Right ventricle myocardium superior (tissue), 1 donor: ENCODE measurements around the gene HES4. TPM values are rescaled to one million over a fixed set of nuclear protein-coding genes. Genes with fewer than 3 reads are reported as not detected.

Experiments
- ATAC-seq: fragments of 200-7000 bp; cut with Tn5 transposase; one replicate; pipeline ENCODE4 v1.9.1; 2020; ENCODE audit warnings: mild to moderate bottlenecking; ENCODE audit not compliant: poor library complexity
- DNase-seq: peaks from one replicate; pipeline ENCODE4 v3.0.0-alpha.2; 2020
- intact Hi-C: fragments of 100-400 bp; cut with DNase I; formaldehyde crosslinking; loops from one replicate; pipeline ENCODE4 v1.11.2; 2022
- long read RNA-seq: library from polyadenylated mRNA; unstranded; transcript quantifications from one replicate; pipeline ENCODE4 v2.0.0, GENCODE V29; 2021
- total RNA-seq: library from RNA; stranded (reverse); fragmentation: NEBNext Ultra II Directional; extraction: Animal tissue kit (Norgen Biotek cat#: 25700); gene quantifications from one replicate; pipeline ENCODE4 v1.2.1, GENCODE V29; 2021
- donor health status: DM: no; HTN: yes; CAD: no; lungs with severe emphysema.

The HES4 gene, protein sequence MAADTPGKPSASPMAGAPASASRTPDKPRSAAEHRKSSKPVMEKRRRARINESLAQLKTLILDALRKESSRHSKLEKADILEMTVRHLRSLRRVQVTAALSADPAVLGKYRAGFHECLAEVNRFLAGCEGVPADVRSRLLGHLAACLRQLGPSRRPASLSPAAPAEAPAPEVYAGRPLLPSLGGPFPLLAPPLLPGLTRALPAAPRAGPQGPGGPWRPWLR
- 27.4 TPM for total RNA-seq
- long read RNA-seq, transcript HES4-201 (4 exons, 899 nt) = minor isoform, 19 of 93 reads
- long read RNA-seq, transcript HES4-203 (2 exons, 1,038 nt) = minor isoform, 32 of 93 reads
- long read RNA-seq, transcript HES4-202 (3 exons, 1,040 nt) = major isoform, 36 of 93 reads
- long read RNA-seq, partial matches to known transcripts = 4 of 93 reads
- long read RNA-seq, other reads (novel, unspliced or antisense) = 2 of 93 reads

DNA sequence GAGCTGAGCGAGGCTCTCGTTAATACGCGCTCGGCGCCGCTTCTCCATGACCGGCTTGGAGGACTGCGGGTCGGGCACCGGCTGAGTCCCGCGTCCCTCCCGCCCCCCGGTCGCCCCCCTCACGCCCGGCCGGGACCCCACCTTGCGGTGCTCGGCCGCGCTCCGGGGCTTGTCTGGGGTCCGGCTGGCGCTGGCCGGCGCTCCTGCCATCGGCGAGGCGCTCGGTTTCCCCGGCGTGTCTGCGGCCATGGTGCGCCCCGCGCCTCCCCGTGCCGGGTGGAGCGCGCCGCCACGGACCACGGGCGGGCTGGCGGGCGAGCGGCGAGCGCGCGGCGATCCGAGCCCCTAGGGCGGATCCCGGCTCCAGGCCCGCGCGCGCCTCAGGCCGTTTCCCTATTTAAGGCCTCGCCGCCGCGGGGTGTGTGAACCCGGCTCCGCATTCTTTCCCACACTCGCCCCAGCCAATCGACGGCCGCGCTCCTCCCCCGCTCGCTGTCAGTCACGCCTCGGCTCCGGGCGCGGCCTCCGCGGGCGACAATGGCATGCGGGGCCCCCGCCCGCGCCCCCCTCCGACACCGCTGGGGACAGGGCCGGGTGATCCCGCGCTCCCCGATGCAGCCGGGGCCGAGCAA is at the start of gene HES4:
Gene HES4 (minus strand): TSS at position 373 of the 632 bp plus-strand sequence. CDS start 124 bp downstream, at position 249.
- peak; percentile 77 for ATAC-seq
- intact Hi-C loops = no loop called here

DNA sequence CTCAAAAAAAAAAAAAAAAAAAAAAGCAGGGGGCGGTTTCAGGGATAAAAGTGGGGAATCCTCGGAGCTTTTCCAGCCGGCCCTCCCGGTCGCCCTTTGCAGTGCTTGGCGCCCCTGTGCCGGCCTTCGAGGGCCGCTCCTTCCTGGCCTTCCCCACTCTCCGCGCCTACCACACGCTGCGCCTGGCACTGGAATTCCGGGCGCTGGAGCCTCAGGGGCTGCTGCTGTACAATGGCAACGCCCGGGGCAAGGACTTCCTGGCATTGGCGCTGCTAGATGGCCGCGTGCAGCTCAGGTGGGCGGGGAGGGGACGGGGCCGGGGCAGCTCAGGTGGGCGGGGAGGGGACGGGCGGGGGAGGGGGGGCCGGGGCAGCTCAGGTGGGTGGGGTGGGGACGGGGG is 48.9 kb upstream of the HES4 start:
- no peak for ATAC-seq
- DNase-seq = no peak
- intact Hi-C loops = no loop called here

More for the DNA sequence above, at the start of gene HES4:
- DNase-seq = peak; percentile 96

DNA sequence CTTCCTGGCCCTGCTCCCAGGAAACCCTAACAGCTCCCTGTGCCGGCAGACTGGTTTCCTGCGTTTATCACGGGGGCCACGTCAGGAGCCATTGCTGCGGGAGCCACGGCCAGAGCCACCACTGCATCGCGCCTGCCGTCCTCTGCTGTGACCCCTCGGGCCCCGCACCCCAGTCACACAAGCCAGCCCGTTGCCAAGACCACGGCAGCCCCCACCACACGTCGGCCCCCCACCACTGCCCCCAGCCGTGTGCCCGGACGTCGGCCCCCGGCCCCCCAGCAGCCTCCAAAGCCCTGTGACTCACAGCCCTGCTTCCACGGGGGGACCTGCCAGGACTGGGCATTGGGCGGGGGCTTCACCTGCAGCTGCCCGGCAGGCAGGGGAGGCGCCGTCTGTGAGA is 48.1 kb upstream of the HES4 start:
- intact Hi-C loops = no loop called here
- no peak for DNase-seq

DNA sequence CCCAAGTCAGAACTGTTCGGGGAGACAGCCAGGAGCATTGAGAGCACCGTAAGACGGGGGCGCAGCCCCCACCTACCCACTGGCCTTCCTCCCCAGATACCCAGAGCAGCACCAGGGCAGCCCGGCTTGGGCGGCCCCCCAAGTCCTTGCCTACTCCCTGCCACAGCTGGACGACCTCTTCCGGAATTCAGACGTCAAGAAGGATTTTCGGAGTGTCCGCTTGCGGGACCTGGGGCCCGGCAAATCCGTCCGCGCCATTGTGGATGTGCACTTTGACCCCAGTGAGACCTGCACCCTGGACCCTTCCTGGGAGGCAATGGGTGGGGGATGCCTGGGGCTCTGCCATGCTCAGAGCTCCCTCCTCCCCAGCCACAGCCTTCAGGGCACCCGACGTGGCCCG is 47.5 kb upstream of the HES4 start:
- DNase-seq = no peak

More for the DNA sequence above, 48.1 kb upstream of the HES4 start:
- no peak for ATAC-seq

DNA sequence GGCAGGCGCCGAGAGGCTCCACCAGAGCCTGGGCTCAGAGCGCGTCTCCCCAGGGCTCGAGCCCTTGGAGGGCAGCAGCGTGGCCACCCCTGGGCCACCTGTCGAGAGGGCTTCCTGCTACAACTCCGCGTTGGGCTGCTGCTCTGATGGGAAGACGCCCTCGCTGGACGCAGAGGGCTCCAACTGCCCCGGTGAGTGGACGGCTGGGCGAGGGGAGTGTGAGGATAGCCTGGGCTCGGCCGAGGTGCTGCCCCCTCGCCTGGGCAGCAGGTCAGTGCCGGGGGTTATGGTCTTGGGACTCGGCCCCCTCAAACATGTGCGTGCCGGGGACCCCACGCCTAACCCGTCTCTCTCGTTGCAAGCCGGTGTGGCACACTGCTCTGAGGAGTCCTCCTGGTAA is 46.9 kb upstream of the HES4 start:
- ATAC-seq = no peak
- no peak for DNase-seq
- intact Hi-C loops = no loop called here

More for the DNA sequence above, 47.5 kb upstream of the HES4 start:
- intact Hi-C loops = no loop called here
- ATAC-seq = no peak

DNA sequence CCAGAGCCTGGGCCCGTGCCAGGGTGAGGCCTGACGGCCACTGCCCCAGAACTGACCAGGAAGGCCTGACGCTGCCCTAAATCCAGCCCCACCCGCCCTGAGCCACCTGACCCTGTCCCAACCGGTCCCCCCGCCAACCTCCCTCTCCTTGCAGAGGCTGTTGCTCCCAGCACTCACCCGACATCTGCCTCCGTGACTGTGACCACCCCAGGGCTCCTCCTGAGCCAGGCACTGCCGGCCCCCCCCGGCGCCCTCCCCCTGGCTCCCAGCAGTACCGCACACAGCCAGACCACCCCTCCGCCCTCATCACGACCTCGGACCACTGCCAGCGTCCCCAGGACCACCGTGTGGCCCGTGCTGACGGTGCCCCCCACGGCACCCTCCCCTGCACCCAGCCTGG is 46.3 kb upstream of the HES4 start:
- ATAC-seq = no peak
- no peak for DNase-seq
- intact Hi-C loops = no loop called here

DNA sequence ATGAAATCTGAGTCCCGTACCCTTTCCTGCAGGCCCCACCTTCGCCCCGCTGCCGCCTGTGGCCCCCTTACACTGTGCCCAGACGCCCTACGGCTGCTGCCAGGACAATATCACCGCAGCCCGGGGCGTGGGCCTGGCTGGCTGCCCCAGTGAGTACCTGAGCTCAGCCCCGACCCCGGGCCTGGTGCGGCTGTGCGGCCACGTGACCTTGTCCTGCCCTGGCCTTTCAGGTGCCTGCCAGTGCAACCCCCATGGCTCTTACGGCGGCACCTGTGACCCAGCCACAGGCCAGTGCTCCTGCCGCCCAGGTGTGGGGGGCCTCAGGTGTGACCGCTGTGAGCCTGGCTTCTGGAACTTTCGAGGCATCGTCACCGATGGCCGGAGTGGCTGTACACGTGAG is 45.2 kb upstream of the HES4 start:
- intact Hi-C loops = no loop called here
- DNase-seq (no peak), ATAC-seq (no peak)

DNA sequence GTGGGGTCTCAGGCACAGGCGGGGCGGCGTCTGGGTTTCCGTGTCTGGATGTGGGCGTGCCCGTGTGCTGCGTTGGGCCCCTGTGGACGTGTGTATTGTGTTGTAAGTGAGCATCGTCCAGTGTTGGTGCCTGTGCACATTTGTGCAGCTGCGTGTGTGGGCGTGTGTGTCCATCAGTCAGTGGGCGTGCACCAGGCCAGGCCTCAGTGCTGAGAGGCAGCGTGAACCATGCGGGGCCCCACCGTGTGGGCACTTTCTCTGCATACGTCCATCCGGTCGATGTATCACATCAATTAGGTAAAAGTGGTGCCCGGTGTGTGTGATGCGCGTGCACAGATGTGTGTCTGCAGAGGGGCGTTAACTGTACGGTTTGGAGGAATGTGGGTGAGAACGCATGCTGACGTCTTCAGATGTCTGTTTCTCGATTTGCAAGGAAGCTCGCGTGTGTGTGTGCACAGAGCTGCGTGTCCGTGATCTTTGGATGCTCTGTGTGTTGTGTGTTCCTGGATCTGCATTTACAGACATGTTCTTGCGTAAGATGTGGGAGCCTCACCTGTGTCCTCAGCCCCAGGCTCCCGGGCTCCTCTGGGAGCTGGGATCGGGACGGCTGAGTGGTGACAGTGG is 44.7 kb upstream of the HES4 start:
- DNase-seq = no peak
- no peak for ATAC-seq
- intact Hi-C loops = no loop called here

DNA sequence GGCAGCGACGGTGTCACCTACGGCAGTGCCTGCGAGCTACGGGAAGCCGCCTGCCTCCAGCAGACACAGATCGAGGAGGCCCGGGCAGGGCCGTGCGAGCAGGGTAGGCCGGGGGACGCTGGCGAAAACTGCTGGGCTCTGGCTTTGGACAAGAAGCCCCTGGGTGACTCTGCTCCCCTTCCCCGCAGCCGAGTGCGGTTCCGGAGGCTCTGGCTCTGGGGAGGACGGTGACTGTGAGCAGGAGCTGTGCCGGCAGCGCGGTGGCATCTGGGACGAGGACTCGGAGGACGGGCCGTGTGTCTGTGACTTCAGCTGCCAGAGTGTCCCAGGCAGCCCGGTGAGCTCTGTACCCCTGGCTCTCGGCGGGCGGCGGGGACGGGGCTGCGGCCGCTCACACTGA is 44.0 kb upstream of the HES4 start:
- no peak for DNase-seq
- no peak for ATAC-seq
- intact Hi-C loops = no loop called here

DNA sequence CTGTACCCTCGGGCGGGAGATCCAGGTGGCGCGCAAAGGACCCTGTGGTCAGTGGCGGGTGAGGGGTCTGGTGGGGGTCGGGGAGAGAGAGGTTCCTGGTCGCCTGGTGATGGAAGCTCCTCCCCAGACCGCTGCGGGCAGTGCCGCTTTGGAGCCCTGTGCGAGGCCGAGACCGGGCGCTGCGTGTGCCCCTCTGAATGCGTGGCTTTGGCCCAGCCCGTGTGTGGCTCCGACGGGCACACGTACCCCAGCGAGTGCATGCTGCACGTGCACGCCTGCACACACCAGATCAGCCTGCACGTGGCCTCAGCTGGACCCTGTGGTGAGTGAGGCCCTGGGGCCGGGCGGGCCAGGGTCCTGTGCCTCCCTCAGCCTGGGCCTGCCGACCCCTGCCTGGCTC is 43.5 kb upstream of the HES4 start:
- no peak for DNase-seq
- no peak for ATAC-seq
- intact Hi-C loops = no loop called here

DNA sequence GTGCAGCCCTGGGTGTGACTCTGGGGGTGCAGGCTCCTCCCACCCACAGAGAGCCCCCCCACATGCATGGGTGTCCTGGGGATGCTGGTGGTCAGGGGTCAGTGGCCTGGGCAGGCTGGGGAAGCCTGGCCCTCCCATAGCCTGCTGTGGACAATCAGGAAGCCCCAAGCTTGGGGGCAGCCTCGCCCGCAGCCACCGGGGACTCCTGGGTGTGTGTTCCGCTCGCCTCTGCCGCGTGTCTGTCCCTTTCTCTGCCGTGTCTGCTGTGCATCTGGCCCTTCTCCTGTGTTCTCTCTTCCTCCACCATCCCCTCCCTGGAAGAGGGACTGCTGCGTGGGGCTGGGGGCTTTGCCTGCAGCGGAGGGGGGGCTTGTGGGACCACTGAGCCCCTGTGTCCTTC is 42.9 kb upstream of the HES4 start:
- ATAC-seq (no peak), DNase-seq (no peak)
- intact Hi-C loops = no loop called here

DNA sequence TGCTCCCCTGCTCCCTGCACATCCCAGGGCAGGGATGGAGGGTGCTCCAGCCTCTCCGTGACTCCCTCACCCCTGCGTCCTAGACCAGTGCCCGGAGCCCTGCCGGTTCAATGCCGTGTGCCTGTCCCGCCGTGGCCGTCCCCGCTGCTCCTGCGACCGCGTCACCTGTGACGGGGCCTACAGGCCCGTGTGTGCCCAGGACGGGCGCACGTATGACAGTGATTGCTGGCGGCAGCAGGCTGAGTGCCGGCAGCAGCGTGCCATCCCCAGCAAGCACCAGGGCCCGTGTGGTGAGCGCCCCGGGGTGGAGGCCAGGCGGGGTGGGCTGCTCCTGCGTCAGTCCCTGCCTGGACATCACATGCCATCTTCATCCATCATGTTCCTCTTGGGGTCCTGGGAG is 42.0 kb upstream of the HES4 start:
- ATAC-seq (no peak), DNase-seq (no peak)
- intact Hi-C loops = no loop called here

DNA sequence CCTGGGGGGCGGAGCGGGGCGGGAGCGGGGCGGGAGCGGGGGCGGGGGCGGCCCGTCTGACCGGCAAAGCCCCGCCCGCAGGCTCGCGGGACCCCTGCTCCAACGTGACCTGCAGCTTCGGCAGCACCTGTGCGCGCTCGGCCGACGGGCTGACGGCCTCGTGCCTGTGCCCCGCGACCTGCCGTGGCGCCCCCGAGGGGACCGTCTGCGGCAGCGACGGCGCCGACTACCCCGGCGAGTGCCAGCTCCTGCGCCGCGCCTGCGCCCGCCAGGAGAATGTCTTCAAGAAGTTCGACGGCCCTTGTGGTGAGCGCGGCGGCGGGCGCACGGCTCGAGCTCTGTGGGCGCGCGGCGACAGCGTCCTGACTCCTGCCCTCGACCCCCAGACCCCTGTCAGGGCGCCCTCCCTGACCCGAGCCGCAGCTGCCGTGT is 41.2 kb upstream of the HES4 start:
- intact Hi-C loops = no loop called here
- ATAC-seq (no peak), DNase-seq (no peak)

DNA sequence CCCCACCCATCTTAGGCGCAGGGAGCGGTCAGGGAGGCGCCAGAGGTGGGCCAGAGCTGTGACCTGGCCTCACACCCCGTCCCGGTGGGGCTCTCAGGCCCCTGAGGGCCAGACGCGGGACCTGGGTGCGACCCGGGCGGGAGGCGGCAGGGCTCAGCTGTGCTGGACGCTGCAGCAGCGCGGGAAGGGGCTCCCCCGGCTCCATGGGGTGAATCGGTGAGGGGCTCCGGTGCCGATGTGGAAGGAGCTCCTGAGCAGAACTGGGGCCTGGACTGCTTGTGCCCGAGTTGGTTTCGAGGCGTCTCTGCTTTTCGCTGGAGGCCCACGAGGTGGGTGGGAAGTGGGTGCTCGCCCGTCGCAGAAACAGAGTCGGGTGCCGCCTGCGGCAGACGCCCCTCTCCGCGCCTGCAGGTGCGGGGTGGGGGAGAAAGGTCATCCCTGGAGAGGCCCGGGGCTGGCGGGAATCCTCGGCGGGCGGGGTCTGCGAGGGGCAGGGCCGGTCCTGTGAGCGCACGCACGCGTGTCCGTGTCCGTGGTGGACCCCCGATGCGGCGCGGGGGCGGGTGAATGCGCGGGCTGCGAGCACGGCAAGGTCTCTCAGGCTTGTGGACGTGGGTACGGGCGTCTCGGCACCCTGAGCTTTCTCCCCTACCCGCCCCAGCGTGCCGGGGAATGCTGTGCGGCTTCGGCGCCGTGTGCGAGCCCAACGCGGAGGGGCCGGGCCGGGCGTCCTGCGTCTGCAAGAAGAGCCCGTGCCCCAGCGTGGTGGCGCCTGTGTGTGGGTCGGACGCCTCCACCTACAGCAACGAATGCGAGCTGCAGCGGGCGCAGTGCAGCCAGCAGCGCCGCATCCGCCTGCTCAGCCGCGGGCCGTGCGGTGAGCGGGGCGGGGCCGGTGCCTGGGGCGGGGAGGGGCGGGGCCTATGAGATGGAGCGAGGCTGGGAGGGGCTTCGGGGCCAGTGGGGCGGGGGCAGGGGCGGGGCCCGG is 40.4 kb upstream of the HES4 start:
- peak; percentile 89 for ATAC-seq
- DNase-seq = peak; percentile 83
- intact Hi-C loops = no loop called here

DNA sequence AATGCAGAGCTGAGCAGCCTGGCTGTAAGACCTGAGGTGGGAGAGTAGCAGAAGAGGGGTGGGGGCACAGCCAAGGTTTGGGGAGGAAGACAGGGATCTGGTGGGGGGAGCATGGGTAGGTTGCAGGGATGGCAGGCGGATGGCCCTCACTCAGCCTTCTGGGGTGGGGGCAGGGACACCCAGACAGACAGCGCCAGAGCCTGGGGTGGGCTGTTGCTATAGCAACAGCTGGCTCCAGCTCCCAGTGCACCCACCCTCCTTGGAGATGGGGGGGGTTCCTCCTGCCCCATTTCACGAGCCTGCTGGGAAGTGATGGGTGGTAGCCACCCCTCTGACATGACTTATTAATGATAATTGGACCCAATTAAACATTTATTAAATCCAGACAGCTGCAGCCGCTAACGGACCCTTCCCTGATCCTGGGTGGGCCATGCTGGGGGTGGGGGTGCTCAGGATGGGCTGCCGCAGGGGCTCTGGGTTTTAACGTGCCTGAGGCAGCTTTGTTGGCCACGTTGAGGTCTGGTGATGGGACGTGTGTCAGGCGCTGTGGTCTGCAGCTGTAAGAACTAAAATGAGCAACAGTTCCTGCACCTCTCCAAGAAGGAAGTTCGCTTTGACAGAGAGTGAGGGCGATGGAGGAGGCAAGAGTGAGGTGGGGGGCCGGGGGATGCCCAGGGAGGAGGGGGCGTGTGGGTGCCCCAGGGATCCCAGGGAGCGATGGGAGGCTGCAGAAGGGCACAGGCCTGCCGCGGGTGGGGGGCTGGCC is 39.4 kb upstream of the HES4 start:
- ATAC-seq = no peak
- intact Hi-C loops = no loop called here
- DNase-seq = no peak

DNA sequence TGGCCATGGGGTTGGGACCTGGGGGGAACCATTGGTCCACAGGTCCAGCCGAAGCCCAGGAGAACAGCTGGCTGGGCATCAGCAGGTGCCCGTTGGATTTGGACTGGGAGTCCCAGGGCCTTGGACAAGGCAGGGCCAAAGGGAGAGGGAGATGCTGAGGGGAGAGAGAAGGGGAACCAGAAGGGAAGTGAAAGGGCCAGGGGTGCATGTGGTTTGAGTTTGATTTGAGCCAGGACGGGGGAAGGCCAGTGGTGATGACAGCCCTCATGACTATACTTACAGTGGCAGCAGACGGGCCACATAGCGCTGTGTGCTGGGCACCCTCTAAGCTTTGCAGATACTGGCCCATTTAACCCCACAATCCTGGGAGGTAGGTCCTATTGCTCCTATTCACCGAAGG is 38.8 kb upstream of the HES4 start:
- DNase-seq (no peak), ATAC-seq (no peak)
- intact Hi-C loops = no loop called here

DNA sequence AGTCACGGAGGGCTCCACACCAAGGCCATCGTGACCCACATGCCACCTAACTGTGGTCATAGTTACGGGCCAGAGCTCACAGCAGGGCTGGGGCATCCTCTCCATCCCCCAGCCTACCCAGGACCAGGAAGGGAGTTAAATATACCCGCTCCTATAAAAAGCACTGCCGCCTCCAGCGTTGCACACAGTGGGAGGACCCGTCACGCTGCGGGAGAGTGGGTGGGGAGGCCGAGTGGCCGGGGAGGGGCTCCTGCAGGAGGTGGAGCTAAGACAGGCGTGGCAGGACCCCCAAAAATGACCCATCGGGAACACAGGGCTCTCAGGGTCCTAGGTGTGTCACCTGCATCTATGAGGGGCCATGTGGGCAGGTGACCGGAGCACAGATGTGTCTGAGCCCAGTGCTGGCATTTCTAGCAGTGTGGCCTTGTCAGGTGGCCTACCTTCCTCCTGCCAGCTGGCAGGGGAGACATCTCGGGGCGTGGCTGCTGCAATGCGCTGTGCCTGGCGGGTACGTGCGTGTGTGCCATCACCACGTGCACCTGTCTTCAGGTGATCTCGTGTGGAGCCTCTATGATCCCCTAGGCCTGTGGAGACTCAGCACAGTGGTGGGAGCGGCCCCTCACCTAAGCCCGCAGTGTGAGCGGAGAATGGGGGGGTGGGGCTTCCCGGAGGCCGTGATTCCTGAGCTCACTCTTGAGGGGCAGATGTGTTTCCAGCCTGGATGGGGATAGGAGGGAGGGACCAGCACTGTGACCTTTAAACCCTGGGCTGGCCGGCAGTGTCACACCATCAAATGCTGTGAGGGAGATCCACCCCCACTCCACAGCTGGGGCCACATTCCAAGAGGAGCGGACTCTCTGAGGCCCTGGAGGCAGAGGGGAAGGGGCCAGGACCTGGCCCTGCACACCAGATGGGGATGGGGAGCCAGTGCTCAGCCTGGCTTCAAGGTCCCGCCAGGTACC is 37.8 kb upstream of the HES4 start:
- no peak for ATAC-seq
- DNase-seq = no peak
- intact Hi-C loops = no loop called here
